ENCODE results near the gene TBX3.

Gene TBX3

GRCh38 chr12:114694436-114695304 lies 10.7 kb upstream of the TBX3 start (continued):
- TF ChIP-seq SNAI2 (CRISPR knock-in tag; IDR thresholded peaks at IDR 0.05) (no peak), ISL1 (CRISPR knock-in tag; IDR thresholded peaks at IDR 0.05) (no peak), RARB (CRISPR knock-in tag; IDR thresholded peaks at IDR 0.05) (no peak)

GRCh38 chr12:114693532-114693931 lies 9.6 kb upstream of the TBX3 start:
- no peak for ATAC-seq
- no peak for TF ChIP-seq ISL1 (CRISPR knock-in tag; IDR thresholded peaks at IDR 0.05)
- no peak for TF ChIP-seq OSR1 (CRISPR knock-in tag; IDR thresholded peaks at IDR 0.05)
- TF ChIP-seq ZNF70 (CRISPR knock-in tag; IDR thresholded peaks at IDR 0.05) = no peak
- TF ChIP-seq ESRRG (CRISPR knock-in tag; IDR thresholded peaks at IDR 0.05) = no peak

- no peak for ATAC-seq
- no peak for TF ChIP-seq TCF4 (CRISPR knock-in tag; IDR thresholded peaks at IDR 0.05; ENCODE audit: borderline replicate concordance)
- TF ChIP-seq ARNTL (CRISPR knock-in tag; IDR thresholded peaks at IDR 0.05; ENCODE audit: borderline replicate concordance, low read depth) = no peak
- no peak for TF ChIP-seq CSDC2 (CRISPR knock-in tag; IDR thresholded peaks at IDR 0.05)
- no peak for TF ChIP-seq ZNF70 (CRISPR knock-in tag; IDR thresholded peaks at IDR 0.05)
- TF ChIP-seq SNAI2 (CRISPR knock-in tag; IDR thresholded peaks at IDR 0.05) = no peak
- no peak for TF ChIP-seq CSRNP3 (CRISPR knock-in tag; IDR thresholded peaks at IDR 0.05)
- no peak for TF ChIP-seq RARB (CRISPR knock-in tag; IDR thresholded peaks at IDR 0.05)
- TF ChIP-seq OSR1 (CRISPR knock-in tag; IDR thresholded peaks at IDR 0.05) = no peak
- TF ChIP-seq CREB5 (CRISPR knock-in tag; IDR thresholded peaks at IDR 0.05; ENCODE audit: low read depth) = no peak
- TF ChIP-seq ZC3H10 (CRISPR knock-in tag; IDR thresholded peaks at IDR 0.05) = no peak
- TF ChIP-seq ZFP30 (CRISPR knock-in tag; IDR thresholded peaks at IDR 0.05) = no peak
- no peak for TF ChIP-seq ISL1 (CRISPR knock-in tag; IDR thresholded peaks at IDR 0.05)
- no peak for TF ChIP-seq ZNF8 (CRISPR knock-in tag; IDR thresholded peaks at IDR 0.05)
- TF ChIP-seq TOX (CRISPR knock-in tag; IDR thresholded peaks at IDR 0.05; ENCODE audit: borderline replicate concordance) = no peak
- no peak for TF ChIP-seq ZFP3 (CRISPR knock-in tag; IDR thresholded peaks at IDR 0.05)
- TF ChIP-seq PPARA (CRISPR knock-in tag; IDR thresholded peaks at IDR 0.05; ENCODE audit: borderline replicate concordance) = no peak
Measured at GRCh38 chr12:114693059-114693531, 9.1 kb upstream of the TBX3 start.

- no peak for ATAC-seq
- TF ChIP-seq ZNF8 (CRISPR knock-in tag; IDR thresholded peaks at IDR 0.05) (no peak), ZFP3 (CRISPR knock-in tag; IDR thresholded peaks at IDR 0.05) (no peak), ISL1 (CRISPR knock-in tag; IDR thresholded peaks at IDR 0.05) (no peak), PPARA (CRISPR knock-in tag; IDR thresholded peaks at IDR 0.05; ENCODE audit: borderline replicate concordance) (no peak), ZFP30 (CRISPR knock-in tag; IDR thresholded peaks at IDR 0.05) (no peak), OSR1 (CRISPR knock-in tag; IDR thresholded peaks at IDR 0.05) (no peak), TOX (CRISPR knock-in tag; IDR thresholded peaks at IDR 0.05; ENCODE audit: borderline replicate concordance) (no peak), ZC3H10 (CRISPR knock-in tag; IDR thresholded peaks at IDR 0.05) (no peak), ARNTL (CRISPR knock-in tag; IDR thresholded peaks at IDR 0.05; ENCODE audit: borderline replicate concordance, low read depth) (no peak), CREB5 (CRISPR knock-in tag; IDR thresholded peaks at IDR 0.05; ENCODE audit: low read depth) (no peak), SNAI2 (CRISPR knock-in tag; IDR thresholded peaks at IDR 0.05) (no peak), ZNF565 (CRISPR knock-in tag; conservative IDR thresholded peaks at IDR 0.05; ENCODE audit: low read depth) (no peak), CSDC2 (CRISPR knock-in tag; IDR thresholded peaks at IDR 0.05) (no peak), ESRRG (CRISPR knock-in tag; IDR thresholded peaks at IDR 0.05) (no peak), ZNF70 (CRISPR knock-in tag; IDR thresholded peaks at IDR 0.05) (no peak), BACH2 (CRISPR knock-in tag; IDR thresholded peaks at IDR 0.05; ENCODE audit: borderline replicate concordance) (no peak), GLIS3 (CRISPR knock-in tag; IDR thresholded peaks at IDR 0.05) (no peak)
Measured at GRCh38 chr12:114692186-114693058, 8.4 kb upstream of the TBX3 start.
